WTC11 (cell line): ENCODE measurements around the gene PRKAR1B. TPM values are rescaled to one million over a fixed set of nuclear protein-coding genes. Genes with fewer than 3 reads are reported as not detected.

Source experiments
- ATAC-seq: fragments of 200-7000 bp; cut with Tn5 transposase; 2 replicates; pipeline ENCODE4 v1.10.0; 2021; ENCODE audit warnings: mild to moderate bottlenecking, moderate library complexity
- CTCF ChIA-PET: fragments of 300-600 bp; sonication (Branson Sonifier 250); formaldehyde crosslinking; loops from one replicate; lab custom pipeline; 2021; ENCODE audit warnings: antibody characterized with exemption; lab: Charles Lee
- POLR2A ChIA-PET: fragments of 350-600 bp; sonication (Branson Sonifier 250); formaldehyde crosslinking; loops from one replicate; lab custom pipeline; 2021; ENCODE audit warnings: antibody characterized with exemption; lab: Charles Lee
- DNase-seq: peaks from one replicate; pipeline ENCODE4 v3.0.0; 2021; ENCODE audit warnings: low spot score
- H3K27ac Mint-ChIP-seq: 2 replicates; pipeline ENCODE4 v1.8.0; 2021; ENCODE audit warnings: mixed read lengths
- H3K27me3 Mint-ChIP-seq: 2 replicates; pipeline ENCODE4 v1.8.0; 2021; ENCODE audit warnings: low read depth, mild to moderate bottlenecking, moderate library complexity, mixed read lengths
- H3K36me3 Mint-ChIP-seq: 2 replicates; pipeline ENCODE4 v1.8.0; 2021; ENCODE audit warnings: mixed read lengths
- H3K4me1 Mint-ChIP-seq: 2 replicates; pipeline ENCODE4 v1.8.0; 2022; ENCODE audit warnings: mixed read lengths
- H3K4me3 Mint-ChIP-seq: 2 replicates; pipeline ENCODE4 v1.8.0; 2021; ENCODE audit warnings: mild to moderate bottlenecking, moderate library complexity, mixed read lengths
- H3K9me3 Mint-ChIP-seq: 2 replicates; pipeline ENCODE4 v1.8.0; 2021; ENCODE audit warnings: mixed read lengths
- ARID4B ChIP-seq: sonication (generic); formaldehyde crosslinking; IDR thresholded peaks from 2 replicates; pipeline ENCODE4 v1.8.0; 2023; ENCODE audit warnings: missing genetic modification reagents, mild to moderate bottlenecking, borderline replicate concordance
- ATF1 ChIP-seq: sonication (generic); formaldehyde crosslinking; IDR thresholded peaks from 2 replicates; pipeline ENCODE4 v1.8.1; 2023; ENCODE audit warnings: mild to moderate bottlenecking, moderate library complexity, missing genetic modification reagents
- ESRRA ChIP-seq: sonication (generic); formaldehyde crosslinking; IDR thresholded peaks from 2 replicates; pipeline ENCODE4 v1.8.1; 2022; ENCODE audit warnings: mild to moderate bottlenecking, missing genetic modification reagents, borderline replicate concordance
- FOXK1 ChIP-seq: sonication (generic); formaldehyde crosslinking; IDR thresholded peaks from 2 replicates; pipeline ENCODE4 v1.8.0; 2022; ENCODE audit warnings: mild to moderate bottlenecking, moderate library complexity, missing genetic modification reagents
- FOXP1 ChIP-seq: sonication (generic); formaldehyde crosslinking; IDR thresholded peaks from 2 replicates; pipeline ENCODE4 v1.8.0; 2022; ENCODE audit warnings: missing genetic modification reagents, mild to moderate bottlenecking, moderate library complexity, borderline replicate concordance
- GABPB1 ChIP-seq: sonication (generic); formaldehyde crosslinking; IDR thresholded peaks from 2 replicates; pipeline ENCODE4 v1.8.1; 2023; ENCODE audit warnings: mild to moderate bottlenecking, missing genetic modification reagents
- KAT7 ChIP-seq: sonication (generic); formaldehyde crosslinking; IDR thresholded peaks from 2 replicates; pipeline ENCODE4 v1.8.1; 2023; ENCODE audit warnings: missing genetic modification reagents, mild to moderate bottlenecking, borderline replicate concordance
- MXD4 ChIP-seq: fragments of 250-450 bp; sonication (Bioruptor Pico); IDR thresholded peaks from 2 replicates; pipeline ENCODE4 v1.8.0; 2021; ENCODE audit warnings: mild to moderate bottlenecking, moderate library complexity, borderline replicate concordance
- MYBL2 ChIP-seq: sonication (generic); formaldehyde crosslinking; IDR thresholded peaks from 2 replicates; pipeline ENCODE4 v1.8.1; 2023; ENCODE audit warnings: mild to moderate bottlenecking, moderate library complexity, missing genetic modification reagents
- NFE2L1 ChIP-seq: sonication (generic); formaldehyde crosslinking; IDR thresholded peaks from 2 replicates; pipeline ENCODE4 v1.8.1; 2023; ENCODE audit warnings: missing genetic modification reagents
- NR3C1 ChIP-seq: sonication (generic); formaldehyde crosslinking; conservative IDR thresholded peaks from 2 replicates; pipeline ENCODE4 v1.8.1; 2023; ENCODE audit warnings: low read depth, mild to moderate bottlenecking, missing genetic modification reagents
- SP1 ChIP-seq: sonication (generic); formaldehyde crosslinking; conservative IDR thresholded peaks from 2 replicates; pipeline ENCODE4 v1.8.1; 2022; ENCODE audit warnings: missing genetic modification reagents
- TCF7 ChIP-seq: sonication (generic); formaldehyde crosslinking; IDR thresholded peaks from 2 replicates; pipeline ENCODE4 v1.8.0; 2022; ENCODE audit warnings: mild to moderate bottlenecking, low read depth, missing genetic modification reagents, moderate library complexity
- ZNF423 ChIP-seq: fragments of 250-450 bp; sonication (Bioruptor Pico); IDR thresholded peaks from 2 replicates; pipeline ENCODE4 v2.1.2; 2022; ENCODE audit warnings: mild to moderate bottlenecking, moderate library complexity
- ZNF671 ChIP-seq: fragments of 250-450 bp; sonication (Bioruptor Pico); IDR thresholded peaks from 2 replicates; pipeline ENCODE4 v1.8.0; 2021; ENCODE audit warnings: mild to moderate bottlenecking
- total RNA-seq: library from RNA; stranded (reverse); gene quantifications from 3 replicates; pipeline ENCODE4 v1.2.3, GENCODE V29; 2021
- TF ChIP-seq, protein P1 (sequence below): fragments of 250-450 bp; sonication (Bioruptor Pico); IDR thresholded peaks from 2 replicates; pipeline ENCODE4 v1.9.0; 2021; ENCODE audit warnings: moderate library complexity, mild to moderate bottlenecking, inconsistent platforms, borderline replicate concordance
- TF ChIP-seq, protein P2 (sequence below): sonication (generic); formaldehyde crosslinking; IDR thresholded peaks from 2 replicates; pipeline ENCODE4 v1.8.1; 2023; ENCODE audit warnings: mild to moderate bottlenecking, missing genetic modification reagents
- TF ChIP-seq, protein P3 (sequence below): fragments of 250-450 bp; sonication (Bioruptor Pico); IDR thresholded peaks from 2 replicates; pipeline ENCODE4 v1.8.0; 2021; ENCODE audit warnings: mild to moderate bottlenecking

Gene PRKAR1B
- total RNA-seq, 1 experiment from 2014 or later = 43.6 TPM

GRCh38 chr7:644381-645305 is 82.4 kb downstream of the PRKAR1B start:
- Mint-ChIP-seq H3K27ac (no peak overlapping the region), H3K9me3 (no peaks in the 10 kb centered on the region; the same call in 1 of the 2 replicates), H3K4me1 (peaks cover 5% of the 10 kb centered on the region; the same call in 1 of the 2 replicates), H3K4me3 (no peak overlapping the region), H3K36me3 (peaks cover 4% of the 10 kb centered on the region), H3K27me3 (no peaks in the 10 kb centered on the region)
- DNase-seq (no peak), ATAC-seq (no peak)
- POLR2A ChIA-PET = no interaction called here
- CTCF ChIA-PET = no interaction called here
- no peak for TF ChIP-seq SP1
- TF ChIP-seq NFE2L1 (CRISPR knock-in tag) = no peak
- TF ChIP-seq, protein P1, sequence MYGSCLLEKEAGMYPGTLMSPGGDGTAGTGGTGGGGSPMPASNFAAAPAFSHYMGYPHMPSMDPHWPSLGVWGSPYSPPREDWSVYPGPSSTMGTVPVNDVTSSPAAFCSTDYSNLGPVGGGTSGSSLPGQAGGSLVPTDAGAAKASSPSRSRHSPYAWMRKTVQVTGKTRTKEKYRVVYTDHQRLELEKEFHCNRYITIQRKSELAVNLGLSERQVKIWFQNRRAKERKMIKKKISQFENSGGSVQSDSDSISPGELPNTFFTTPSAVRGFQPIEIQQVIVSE (CRISPR knock-in tag) = no peak
- TF ChIP-seq ZNF423 (CRISPR knock-in tag) = no peak
- no peak for TF ChIP-seq GABPB1 (CRISPR knock-in tag)
- no peak for TF ChIP-seq ARID4B (CRISPR knock-in tag)
- no peak for TF ChIP-seq ZNF671 (CRISPR knock-in tag)
- no peak for TF ChIP-seq ATF1 (CRISPR knock-in tag)
- TF ChIP-seq ESRRA (CRISPR knock-in tag) = no peak
- TF ChIP-seq FOXK1 = no peak
- TF ChIP-seq KAT7 (CRISPR knock-in tag) = no peak
- no peak for TF ChIP-seq MYBL2 (CRISPR knock-in tag)
- TF ChIP-seq FOXP1 (CRISPR knock-in tag) = no peak
- TF ChIP-seq, protein P2, sequence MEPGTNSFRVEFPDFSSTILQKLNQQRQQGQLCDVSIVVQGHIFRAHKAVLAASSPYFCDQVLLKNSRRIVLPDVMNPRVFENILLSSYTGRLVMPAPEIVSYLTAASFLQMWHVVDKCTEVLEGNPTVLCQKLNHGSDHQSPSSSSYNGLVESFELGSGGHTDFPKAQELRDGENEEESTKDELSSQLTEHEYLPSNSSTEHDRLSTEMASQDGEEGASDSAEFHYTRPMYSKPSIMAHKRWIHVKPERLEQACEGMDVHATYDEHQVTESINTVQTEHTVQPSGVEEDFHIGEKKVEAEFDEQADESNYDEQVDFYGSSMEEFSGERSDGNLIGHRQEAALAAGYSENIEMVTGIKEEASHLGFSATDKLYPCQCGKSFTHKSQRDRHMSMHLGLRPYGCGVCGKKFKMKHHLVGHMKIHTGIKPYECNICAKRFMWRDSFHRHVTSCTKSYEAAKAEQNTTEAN (CRISPR knock-in tag) = no peak
- TF ChIP-seq MXD4 (CRISPR knock-in tag) = no peak
- TF ChIP-seq NR3C1 = no peak
- TF ChIP-seq, protein P3, sequence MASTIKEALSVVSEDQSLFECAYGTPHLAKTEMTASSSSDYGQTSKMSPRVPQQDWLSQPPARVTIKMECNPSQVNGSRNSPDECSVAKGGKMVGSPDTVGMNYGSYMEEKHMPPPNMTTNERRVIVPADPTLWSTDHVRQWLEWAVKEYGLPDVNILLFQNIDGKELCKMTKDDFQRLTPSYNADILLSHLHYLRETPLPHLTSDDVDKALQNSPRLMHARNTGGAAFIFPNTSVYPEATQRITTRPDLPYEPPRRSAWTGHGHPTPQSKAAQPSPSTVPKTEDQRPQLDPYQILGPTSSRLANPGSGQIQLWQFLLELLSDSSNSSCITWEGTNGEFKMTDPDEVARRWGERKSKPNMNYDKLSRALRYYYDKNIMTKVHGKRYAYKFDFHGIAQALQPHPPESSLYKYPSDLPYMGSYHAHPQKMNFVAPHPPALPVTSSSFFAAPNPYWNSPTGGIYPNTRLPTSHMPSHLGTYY (CRISPR knock-in tag) = no peak
- TF ChIP-seq TCF7 (CRISPR knock-in tag) = no peak
